ENCODE data around the gene RPL15. TPM values are rescaled to one million over a fixed set of nuclear protein-coding genes. Genes with fewer than 3 reads are reported as not detected.
A peak's percentile ranks its signal among the peaks of the same experiment; 100 is the strongest.

Gene RPL15
- total RNA-seq, 2 experiments from 2014 or later: 2,355 to 2,390 TPM

DNA sequence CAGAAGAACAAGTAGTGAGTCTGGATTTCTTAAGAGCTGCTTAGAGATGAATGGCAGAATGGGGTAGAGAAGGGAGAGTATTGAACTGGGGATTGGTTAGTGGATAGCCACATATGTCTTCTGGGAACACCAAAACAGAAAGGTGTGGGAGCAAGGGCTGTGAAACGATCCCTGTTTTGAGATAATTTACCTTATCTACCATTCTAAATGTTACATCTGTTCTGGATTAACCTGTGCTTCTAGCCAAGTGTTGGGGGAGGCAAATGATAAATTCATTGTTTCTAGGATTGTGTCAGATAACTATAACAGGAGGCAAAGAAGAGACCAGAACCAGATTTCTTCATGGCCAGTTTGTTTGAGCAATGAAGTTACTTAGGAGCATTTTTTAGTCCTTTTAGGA lies 36.6 kb downstream of the RPL15 start:
- BruUV-seq (replicated peaks): no TSS peak
- Histone ChIP-seq H3K9me2 (ENCODE audit: insufficient read depth, low read length) (no peaks in the 10 kb centered on the region), H3K4me1 (ENCODE audit: insufficient read depth, low read length, poor library complexity, severe bottlenecking) (peaks cover 48% of the 10 kb centered on the region), H3K36me3 (ENCODE audit: insufficient read depth, low read length) (no peaks in the 10 kb centered on the region), H4K20me1 (ENCODE audit: insufficient read depth, low read length) (no peaks in the 10 kb centered on the region), H3K4me2 (ENCODE audit: low read length) (peak overlapping the region; percentile 59), H3K27ac (ENCODE audit: low read depth, low read length, poor library complexity, severe bottlenecking) (no peak overlapping the region), H3K4me3 (ENCODE audit: low read depth, low read length, poor library complexity, severe bottlenecking) (no peak overlapping the region), H3K79me2 (ENCODE audit: insufficient read depth, low read depth, low read length) (peaks cover 8% of the 10 kb centered on the region; the same call in 1 of the 2 replicates), H2AFZ (ENCODE audit: low read length) (no peak overlapping the region), H3K9me3 (ENCODE audit: low read length) (no peaks in the 10 kb centered on the region)
- TF ChIP-seq, protein P1, sequence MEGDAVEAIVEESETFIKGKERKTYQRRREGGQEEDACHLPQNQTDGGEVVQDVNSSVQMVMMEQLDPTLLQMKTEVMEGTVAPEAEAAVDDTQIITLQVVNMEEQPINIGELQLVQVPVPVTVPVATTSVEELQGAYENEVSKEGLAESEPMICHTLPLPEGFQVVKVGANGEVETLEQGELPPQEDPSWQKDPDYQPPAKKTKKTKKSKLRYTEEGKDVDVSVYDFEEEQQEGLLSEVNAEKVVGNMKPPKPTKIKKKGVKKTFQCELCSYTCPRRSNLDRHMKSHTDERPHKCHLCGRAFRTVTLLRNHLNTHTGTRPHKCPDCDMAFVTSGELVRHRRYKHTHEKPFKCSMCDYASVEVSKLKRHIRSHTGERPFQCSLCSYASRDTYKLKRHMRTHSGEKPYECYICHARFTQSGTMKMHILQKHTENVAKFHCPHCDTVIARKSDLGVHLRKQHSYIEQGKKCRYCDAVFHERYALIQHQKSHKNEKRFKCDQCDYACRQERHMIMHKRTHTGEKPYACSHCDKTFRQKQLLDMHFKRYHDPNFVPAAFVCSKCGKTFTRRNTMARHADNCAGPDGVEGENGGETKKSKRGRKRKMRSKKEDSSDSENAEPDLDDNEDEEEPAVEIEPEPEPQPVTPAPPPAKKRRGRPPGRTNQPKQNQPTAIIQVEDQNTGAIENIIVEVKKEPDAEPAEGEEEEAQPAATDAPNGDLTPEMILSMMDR (conservative IDR thresholded peaks at IDR 0.05; ENCODE audit: low read length): no peak
- TF ChIP-seq EZH2phosphoT487 (IDR thresholded peaks at IDR 0.05; ENCODE audit: borderline replicate concordance, low read depth, low read length): no peak
- ChIA-PET CTCF (ENCODE audit: unreplicated experiment) (no interaction called here), POLR2A (interaction anchor here (0.6 to 2.2 kb wide), 9 partner anchors 7 to 847 kb away, joined by 3 to 8 read pairs (median 5); no protein-coding TSS in a partner anchor)
- DNase-seq (ENCODE audit: low spot score): no peak
- intact Hi-C loops (cut with micrococcal nuclease; ENCODE audit: unreplicated experiment): no loop called here

DNA sequence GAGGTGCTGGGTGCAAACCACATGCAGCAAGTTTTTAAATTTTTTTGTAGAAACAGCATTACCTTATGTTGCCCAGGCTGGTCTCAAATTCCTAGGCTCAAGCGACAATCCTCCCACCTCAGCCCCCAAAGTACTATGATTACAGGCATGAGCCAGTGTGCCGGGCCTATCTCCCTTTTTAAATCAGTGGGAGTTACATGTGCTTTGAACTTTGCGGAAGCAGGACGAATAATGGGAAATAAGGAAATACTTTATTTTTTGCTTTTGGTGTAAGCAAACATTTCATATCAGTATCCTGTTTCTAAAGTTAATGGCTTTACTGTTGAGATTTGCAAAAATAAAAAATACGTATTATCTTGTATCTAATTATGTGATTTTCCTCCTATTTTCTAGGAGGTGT lies 37.2 kb downstream of the RPL15 start:
- no peak overlapping the region for H3K27ac ChIP-seq (ENCODE audit: low read depth, low read length, poor library complexity, severe bottlenecking)
- ChIA-PET POLR2A (interaction anchor here (0.6 to 2.2 kb wide), 5 partner anchors 11 to 45 kb away, joined by 3 to 7 read pairs (median 3); no protein-coding TSS in a partner anchor), CTCF (ENCODE audit: unreplicated experiment) (no interaction called here)
- no peak overlapping the region for H3K4me2 ChIP-seq (ENCODE audit: low read length)
- peaks cover 48% of the 10 kb centered on the region for H3K4me1 ChIP-seq (ENCODE audit: insufficient read depth, low read length, poor library complexity, severe bottlenecking)
- H4K20me1 ChIP-seq (ENCODE audit: insufficient read depth, low read length): no peaks in the 10 kb centered on the region
- TF ChIP-seq, protein P1 (conservative IDR thresholded peaks at IDR 0.05; ENCODE audit: low read length): no peak
- TF ChIP-seq EZH2phosphoT487 (IDR thresholded peaks at IDR 0.05; ENCODE audit: borderline replicate concordance, low read depth, low read length): no peak
- intact Hi-C loops (cut with micrococcal nuclease; ENCODE audit: unreplicated experiment): no loop called here
- no peaks in the 10 kb centered on the region for H3K9me2 ChIP-seq (ENCODE audit: insufficient read depth, low read length)
- peaks cover 8% of the 10 kb centered on the region; the same call in 1 of the 2 replicates for H3K79me2 ChIP-seq (ENCODE audit: insufficient read depth, low read depth, low read length)
- DNase-seq (ENCODE audit: low spot score): no peak
- no peak overlapping the region for H3K4me3 ChIP-seq (ENCODE audit: low read depth, low read length, poor library complexity, severe bottlenecking)
- no peak overlapping the region for H2AFZ ChIP-seq (ENCODE audit: low read length)
- no TSS peak for BruUV-seq (replicated peaks)
- no peaks in the 10 kb centered on the region for H3K36me3 ChIP-seq (ENCODE audit: insufficient read depth, low read length)
- H3K9me3 ChIP-seq (ENCODE audit: low read length): no peaks in the 10 kb centered on the region

DNA sequence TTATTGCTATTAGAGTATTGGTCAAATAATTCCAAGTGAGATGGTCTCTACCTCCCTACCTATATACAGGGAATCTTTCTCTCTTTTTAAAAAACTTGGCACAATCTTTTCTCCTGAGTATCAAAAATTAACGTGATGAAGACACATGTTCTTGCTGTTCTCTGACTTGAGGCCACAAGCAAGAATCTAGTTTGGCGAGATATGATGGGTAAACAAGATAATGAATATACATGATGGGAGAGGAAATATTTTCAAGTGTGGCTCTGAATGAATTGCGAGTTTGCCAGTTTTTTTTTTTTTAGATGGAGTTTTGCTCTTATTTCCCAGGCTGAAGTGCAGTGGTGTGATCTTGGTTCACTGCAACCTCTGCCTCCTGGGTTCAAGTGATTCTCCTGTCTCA lies 39.8 kb downstream of the RPL15 start:
- BruUV-seq (replicated peaks): no TSS peak
- Histone ChIP-seq H3K9me3 (ENCODE audit: low read length) (no peaks in the 10 kb centered on the region), H3K4me1 (ENCODE audit: insufficient read depth, low read length, poor library complexity, severe bottlenecking) (peaks cover 26% of the 10 kb centered on the region), H3K79me2 (ENCODE audit: insufficient read depth, low read depth, low read length) (peaks cover 8% of the 10 kb centered on the region; the same call in 1 of the 2 replicates), H4K20me1 (ENCODE audit: insufficient read depth, low read length) (no peaks in the 10 kb centered on the region), H3K9me2 (ENCODE audit: insufficient read depth, low read length) (no peaks in the 10 kb centered on the region), H2AFZ (ENCODE audit: low read length) (no peak overlapping the region), H3K36me3 (ENCODE audit: insufficient read depth, low read length) (peaks cover 6% of the 10 kb centered on the region), H3K27ac (ENCODE audit: low read depth, low read length, poor library complexity, severe bottlenecking) (no peak overlapping the region), H3K4me2 (ENCODE audit: low read length) (no peak overlapping the region), H3K4me3 (ENCODE audit: low read depth, low read length, poor library complexity, severe bottlenecking) (no peak overlapping the region)
- TF ChIP-seq, protein P1 (conservative IDR thresholded peaks at IDR 0.05; ENCODE audit: low read length): no peak
- TF ChIP-seq EZH2phosphoT487 (IDR thresholded peaks at IDR 0.05; ENCODE audit: borderline replicate concordance, low read depth, low read length): no peak
- DNase-seq (ENCODE audit: low spot score): no peak
- POLR2A ChIA-PET: interaction anchor here (0.5 to 2.9 kb wide), 3 partner anchors 12 to 26 kb away, joined by 3 to 28 read pairs (median 3); no protein-coding TSS in a partner anchor
- intact Hi-C loops (cut with micrococcal nuclease; ENCODE audit: unreplicated experiment): no loop called here
- CTCF ChIA-PET (ENCODE audit: unreplicated experiment): no interaction called here

Data from OCI-LY7 (cell line).